Measurements from ENCODE around the gene GMPR2.

- TF ChIP-seq CTCF (IDR thresholded peaks at IDR 0.05) = no peak
- TF ChIP-seq POLR2A (IDR thresholded peaks at IDR 0.05) = no peak
These were observed 45.7 kb upstream of the GMPR2 start for GRCh38 chr14:24186831-24187538.

All from testis (tissue), 2 donors.